ENCODE measurements around the gene PRM2.

DNA sequence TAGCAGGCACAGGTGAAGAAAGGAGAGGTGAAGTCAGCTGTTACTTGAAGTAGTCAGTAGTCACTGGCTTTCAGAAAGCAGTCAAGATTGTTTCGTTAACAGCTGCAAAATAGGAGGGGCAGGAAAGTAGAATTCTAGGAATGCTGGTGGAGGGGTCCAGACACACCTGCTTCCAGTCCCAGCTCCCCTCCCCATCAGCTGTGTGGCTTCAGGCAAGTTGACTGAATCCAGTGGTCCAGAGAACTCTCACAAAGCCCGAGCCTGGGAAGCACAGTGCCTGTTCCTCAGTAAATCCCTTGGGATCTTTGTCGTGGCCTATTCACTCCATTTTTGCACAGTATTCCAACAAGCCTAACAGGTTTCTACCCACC lies 15.7 kb downstream of the PRM2 start:
- no peak for TF ChIP-seq POLR2A (IDR thresholded peaks at IDR 0.05)
- TF ChIP-seq CTCF (IDR thresholded peaks at IDR 0.05): no peak

Measured in Peyer's patch (tissue), 4 donors.